Raji (cell line): ENCODE measurements around the gene FUT6.
A peak's percentile ranks its signal among the peaks of the same experiment; 100 is the strongest.

Source experiments
- POLR2A ChIP-seq: IDR thresholded peaks from 2 replicates; pipeline ENCODE4 v1.6.1; 2011; ENCODE audit warnings: low read depth, low read length, control low read depth; ENCODE audit not compliant: insufficient read depth

Gene FUT6

GRCh38 chr19:5829567-5830310 is 9.8 kb downstream of the FUT6 start:
- 0 out of 2 replicates have a peak, but pooled peaks have one; percentile 0 for TF ChIP-seq POLR2A

GRCh38 chr19:5828661-5829566 is 10.6 kb downstream of the FUT6 start:
- peak; percentile 32; the same call in 1 of the 2 replicates for TF ChIP-seq POLR2A

- peak; percentile 91 for TF ChIP-seq POLR2A
These were observed 11.4 kb downstream of the FUT6 start for GRCh38 chr19:5827891-5828660.

GRCh38 chr19:5827342-5827890 is 12.1 kb downstream of the FUT6 start:
- no peak for TF ChIP-seq POLR2A

- TF ChIP-seq POLR2A, result no peak; the same call in 1 of the 2 replicates
These were observed 12.8 kb downstream of the FUT6 start for GRCh38 chr19:5826531-5827341.

GRCh38 chr19:5825178-5825577 is 14.3 kb downstream of the FUT6 start:
- TF ChIP-seq POLR2A, result no peak

GRCh38 chr19:5824751-5825150 is 14.8 kb downstream of the FUT6 start:
- no peak for TF ChIP-seq POLR2A

- no peak for TF ChIP-seq POLR2A
These were observed 15.8 kb downstream of the FUT6 start for GRCh38 chr19:5823579-5824281.

- no peak for TF ChIP-seq POLR2A
These were observed 17.2 kb downstream of the FUT6 start for GRCh38 chr19:5822181-5822844.

- no peak for TF ChIP-seq POLR2A
These were observed 17.9 kb downstream of the FUT6 start for GRCh38 chr19:5821521-5822180.

GRCh38 chr19:5820785-5821184 is 18.7 kb downstream of the FUT6 start:
- no peak for TF ChIP-seq POLR2A

GRCh38 chr19:5818594-5818993 is 20.9 kb downstream of the FUT6 start:
- no peak for TF ChIP-seq POLR2A

GRCh38 chr19:5817218-5817617 is 22.3 kb downstream of the FUT6 start:
- TF ChIP-seq POLR2A, result no peak

- no peak for TF ChIP-seq POLR2A
These were observed 24.7 kb downstream of the FUT6 start for GRCh38 chr19:5814852-5815246.
